Left ventricle myocardium inferior (tissue), 1 donor: ENCODE results near the gene FCGR3A. TPM values are rescaled to one million over a fixed set of nuclear protein-coding genes. Genes with fewer than 3 reads are reported as not detected.
"Not testable (repeated sequence)": the region's sequence is repeated elsewhere in the genome, so short reads cannot be mapped to it uniquely, and the experiment has no call there.

ENCODE experiments used
- DNase-seq: peaks from one replicate; pipeline ENCODE4 v3.0.0-alpha.2; 2020
- H3K27ac ChIP-seq: fragments of 200-600 bp; replicated peaks from 2 replicates; pipeline ENCODE4 v1.8.0; 2021
- H3K27me3 ChIP-seq: fragments of 200-600 bp; 2 replicates; pipeline ENCODE4 v1.8.0; 2021; ENCODE audit warnings: low read depth
- H3K36me3 ChIP-seq: fragments of 200-600 bp; 2 replicates; pipeline ENCODE4 v1.8.0; 2021
- H3K4me1 ChIP-seq: fragments of 200-600 bp; 2 replicates; pipeline ENCODE4 v1.8.0; 2021
- H3K4me3 ChIP-seq: fragments of 200-600 bp; 2 replicates; pipeline ENCODE4 v1.8.0; 2021; ENCODE audit warnings: mild to moderate bottlenecking, moderate library complexity
- H3K9me3 ChIP-seq: fragments of 200-600 bp; replicated peaks from 2 replicates; pipeline ENCODE4 v1.8.0; 2021
- CTCF ChIP-seq: fragments of 200-600 bp; IDR thresholded peaks from 2 replicates; pipeline ENCODE4 v1.8.0; 2021; ENCODE audit warnings: antibody characterized with exemption, mild to moderate bottlenecking, borderline replicate concordance
- intact Hi-C: fragments of 100-400 bp; cut with micrococcal nuclease; formaldehyde crosslinking; loops from one replicate; pipeline ENCODE4 v1.11.0; 2022
- long read RNA-seq: library from polyadenylated mRNA; unstranded; transcript quantifications from one replicate; pipeline ENCODE4 v2.0.0, GENCODE V29; 2021
- total RNA-seq: library from RNA; stranded (reverse); fragmentation: NEBNext Ultra II Directional; extraction: Animal tissue kit (Norgen Biotek cat#: 25700); gene quantifications from one replicate; pipeline ENCODE4 v1.2.1, GENCODE V29; 2021
- donor health status: DM: no; HTN: yes; CAD: no; lungs with severe emphysema.

FCGR3A gene
- total RNA-seq = 15.0 TPM
- long read RNA-seq, transcript FCGR3A-202 (5 exons, 2,385 nt) = major isoform, 10 of 13 reads
- long read RNA-seq, partial matches to known transcripts = 1 of 13 reads
- long read RNA-seq, other reads (novel, unspliced or antisense) = 1 of 13 reads

GRCh38 chr1:161549652-161550051 lies at the start of gene FCGR3A:
Gene FCGR3A, minus strand, starts transcription at chr1:161549818. Its CDS starts 82 bp downstream, at chr1:161549736.
- Histone ChIP-seq H3K36me3 (no peaks in the 10 kb centered on the region), H3K4me1 (no peaks in the 10 kb centered on the region), H3K27ac (peak within 1 kb of the TSS; percentile 30), H3K27me3 (peaks cover 6% of the 10 kb centered on the region), H3K9me3 (no peaks in the 10 kb centered on the region), H3K4me3 (no peak within 1 kb of the TSS)
- no peak for TF ChIP-seq CTCF
- intact Hi-C loops = no loop called here
- DNase-seq = no peak

DNA sequence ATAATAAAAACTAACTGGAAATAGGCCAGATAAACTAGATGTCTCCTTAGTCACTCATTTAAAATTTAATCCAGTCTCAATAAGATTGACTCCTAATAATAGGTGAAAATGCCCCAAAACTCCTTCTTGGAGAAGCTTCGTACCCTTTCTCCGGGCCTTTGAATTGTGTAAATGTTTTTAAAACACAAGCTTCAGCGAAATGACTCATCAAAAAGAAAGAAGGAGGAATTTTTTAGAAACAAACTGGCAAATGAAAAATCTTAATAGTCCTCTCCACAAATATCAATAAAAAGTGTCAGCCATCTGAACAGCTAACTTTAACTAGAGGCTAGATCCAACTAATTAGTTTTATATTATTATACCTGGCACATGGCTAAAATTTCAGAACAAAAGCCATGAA lies 47.5 kb upstream of the FCGR3A start:
- H3K27ac ChIP-seq, H3K4me1 ChIP-seq, H3K9me3 ChIP-seq, H3K4me3 ChIP-seq, H3K27me3 ChIP-seq, DNase-seq, H3K36me3 ChIP-seq, intact Hi-C loops: not testable (repeated sequence)

DNA sequence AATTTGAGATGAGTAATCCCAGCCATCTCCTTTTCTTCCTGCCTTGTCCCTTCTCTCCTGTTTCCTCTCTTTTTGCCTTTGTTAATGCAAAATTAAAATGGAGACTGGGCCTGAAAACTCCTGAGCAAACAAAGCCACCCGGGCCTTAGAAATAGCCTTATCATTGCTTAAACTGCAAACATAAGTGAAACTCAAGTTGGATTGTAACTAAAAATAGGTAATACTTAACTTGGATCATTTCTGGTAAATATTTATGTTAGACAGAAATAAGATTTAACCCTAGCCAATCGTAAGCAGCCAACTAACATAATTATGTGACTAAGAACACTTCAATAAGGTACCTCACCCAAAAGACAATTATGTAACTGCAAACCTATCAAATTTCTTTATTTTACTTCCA lies 46.0 kb upstream of the FCGR3A start:
- H3K9me3 ChIP-seq, H3K36me3 ChIP-seq, intact Hi-C loops, DNase-seq, H3K4me3 ChIP-seq, H3K4me1 ChIP-seq, H3K27me3 ChIP-seq: not testable (repeated sequence)
- H3K27ac ChIP-seq = peak overlapping the region; percentile 38

DNA sequence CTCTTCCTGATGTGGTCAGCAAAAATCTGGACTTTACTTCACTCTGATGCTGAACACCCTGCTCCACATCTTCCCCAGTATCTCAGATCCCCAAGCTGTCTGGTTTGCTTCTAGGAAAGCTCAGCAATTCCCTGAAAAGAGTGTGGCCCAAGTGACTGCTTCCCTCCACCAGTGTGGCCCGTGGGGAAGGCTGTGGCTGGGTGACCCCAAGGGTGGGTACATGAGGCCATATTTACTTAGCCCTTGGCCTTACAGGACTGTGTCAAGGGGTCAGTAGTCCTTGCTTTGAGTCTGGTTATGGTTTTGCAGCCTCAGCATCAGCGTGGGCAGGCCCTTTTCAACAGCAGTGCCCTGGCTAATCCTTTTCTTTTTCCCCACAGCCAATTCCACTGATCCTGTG lies 45.6 kb upstream of the FCGR3A start:
- H3K36me3 ChIP-seq, intact Hi-C loops, H3K4me3 ChIP-seq, H3K27me3 ChIP-seq, H3K4me1 ChIP-seq, H3K9me3 ChIP-seq, DNase-seq: not testable (repeated sequence)
- peak overlapping the region; percentile 38 for H3K27ac ChIP-seq

GRCh38 chr1:161594269-161594984 lies 44.8 kb upstream of the FCGR3A start:
- H3K27ac ChIP-seq, DNase-seq, H3K4me1 ChIP-seq, H3K4me3 ChIP-seq, intact Hi-C loops, H3K36me3 ChIP-seq, H3K27me3 ChIP-seq, H3K9me3 ChIP-seq: not testable (repeated sequence)

GRCh38 chr1:161593092-161593755 lies 43.6 kb upstream of the FCGR3A start:
- H3K4me3 ChIP-seq, H3K36me3 ChIP-seq, H3K27me3 ChIP-seq, intact Hi-C loops, DNase-seq, H3K4me1 ChIP-seq, H3K27ac ChIP-seq, H3K9me3 ChIP-seq: not testable (repeated sequence)

- DNase-seq, H3K27ac ChIP-seq, intact Hi-C loops, H3K27me3 ChIP-seq, H3K4me1 ChIP-seq, H3K9me3 ChIP-seq, H3K4me3 ChIP-seq, H3K36me3 ChIP-seq: not testable (repeated sequence)
Measured at GRCh38 chr1:161592586-161592985, 43.0 kb upstream of the FCGR3A start.

DNA sequence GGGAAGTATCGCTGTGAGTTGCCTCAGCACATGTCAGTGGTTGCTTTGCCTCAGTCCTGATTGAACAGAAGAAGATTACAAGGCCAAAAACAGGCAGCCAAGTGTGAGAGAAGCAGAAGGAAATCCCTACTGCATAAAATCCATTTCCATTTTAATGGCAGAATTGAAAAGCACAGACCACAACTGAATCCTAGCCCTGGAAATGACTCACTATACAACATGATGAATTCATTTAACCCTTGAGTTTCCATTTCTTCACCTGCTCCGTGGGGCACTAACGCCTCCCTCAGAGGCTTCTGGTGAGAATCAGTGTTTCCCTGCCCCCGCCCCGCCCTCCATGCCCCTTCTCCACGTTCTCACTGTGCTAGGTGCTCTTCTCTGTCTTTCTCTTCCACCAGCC lies 40.3 kb upstream of the FCGR3A start:
- H3K9me3 ChIP-seq, H3K36me3 ChIP-seq, H3K4me1 ChIP-seq, DNase-seq, intact Hi-C loops, H3K27ac ChIP-seq, H3K27me3 ChIP-seq, H3K4me3 ChIP-seq: not testable (repeated sequence)

DNA sequence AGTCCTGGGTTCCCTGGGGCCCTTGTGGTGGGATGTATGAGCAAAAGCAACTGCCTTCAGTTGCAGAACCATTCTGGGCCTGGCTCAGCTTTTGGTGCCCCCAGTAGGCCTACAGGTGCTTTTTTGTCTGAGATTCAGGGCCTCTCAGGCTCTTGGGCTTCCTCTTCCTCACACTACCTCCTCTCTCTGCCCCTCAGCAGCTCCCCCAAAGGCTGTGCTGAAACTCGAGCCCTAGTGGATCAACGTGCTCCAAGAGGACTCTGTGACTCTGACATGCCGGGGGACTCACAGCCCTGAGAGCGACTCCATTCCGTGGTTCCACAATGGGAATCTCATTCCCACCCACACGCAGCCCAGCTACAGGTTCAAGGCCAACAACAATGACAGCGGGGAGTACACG lies 39.7 kb upstream of the FCGR3A start:
- H3K4me1 ChIP-seq, H3K27ac ChIP-seq, H3K4me3 ChIP-seq, intact Hi-C loops, DNase-seq, H3K9me3 ChIP-seq, H3K36me3 ChIP-seq, H3K27me3 ChIP-seq: not testable (repeated sequence)

- H3K4me3 ChIP-seq, H3K4me1 ChIP-seq, H3K9me3 ChIP-seq, DNase-seq, intact Hi-C loops, H3K27me3 ChIP-seq, H3K36me3 ChIP-seq, H3K27ac ChIP-seq: not testable (repeated sequence)
Measured at GRCh38 chr1:161588596-161588995, 39.0 kb upstream of the FCGR3A start.

DNA sequence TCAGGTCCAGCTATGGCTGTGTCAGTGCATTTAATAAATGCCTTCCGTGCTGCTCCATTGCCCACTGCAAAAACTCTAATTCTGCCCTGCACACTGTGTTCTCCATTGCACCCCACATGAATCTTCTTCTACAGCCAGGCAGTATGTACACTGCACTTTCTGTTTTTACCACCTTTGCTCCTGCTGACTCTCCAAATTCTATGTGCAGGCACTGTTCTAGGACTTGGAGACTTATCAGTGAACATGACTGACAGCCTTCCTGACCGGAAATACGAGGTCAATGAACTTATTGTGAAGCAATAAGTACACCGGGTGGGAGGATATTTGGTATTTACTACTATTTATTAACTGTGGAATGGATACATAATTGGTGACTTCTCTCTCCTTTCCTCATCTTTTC lies 33.3 kb upstream of the FCGR3A start:
- H3K27ac ChIP-seq, intact Hi-C loops: not testable (repeated sequence)

GRCh38 chr1:161580879-161581537 lies 31.4 kb upstream of the FCGR3A start:
- H3K27ac ChIP-seq, H3K9me3 ChIP-seq, H3K4me1 ChIP-seq, H3K27me3 ChIP-seq, H3K4me3 ChIP-seq, H3K36me3 ChIP-seq, DNase-seq, intact Hi-C loops: not testable (repeated sequence)

More for the DNA sequence above, 33.3 kb upstream of the FCGR3A start:
- not testable (repeated sequence) for H3K27me3 ChIP-seq, DNase-seq, H3K9me3 ChIP-seq, H3K36me3 ChIP-seq, H3K4me1 ChIP-seq, H3K4me3 ChIP-seq
